IMR-90 (cell line): ENCODE results near the gene MAP2K2. TPM values are rescaled to one million over a fixed set of nuclear protein-coding genes. Genes with fewer than 3 reads are reported as not detected.

ENCODE experiments used
- ATAC-seq: fragments of 200-7000 bp; cut with Tn5 transposase; 2 replicates; pipeline ENCODE4 v1.9.1; 2020; ENCODE audit warnings: low read depth, mild to moderate bottlenecking, moderate library complexity
- BruUV-seq: library from RNA; stranded (reverse); fragments of 400-500 nt; replicated peaks from 2 replicates; lab custom pipeline; 2021; lab: Mats Ljungman, UMichigan
- CTCF ChIA-PET: fragments of 300-600 bp; formaldehyde crosslinking; extraction: SDS; loops from one replicate; lab custom pipeline; 2021; ENCODE audit warnings: antibody characterized with exemption; lab: Yijun Ruan, JAX
- POLR2A ChIA-PET: fragments of 300-600 bp; sonication (Branson Sonifier 250); formaldehyde crosslinking; loops from one replicate; lab custom pipeline; 2022; ENCODE audit warnings: antibody characterized with exemption; ENCODE audit not compliant: unreplicated experiment; lab: Charles Lee
- DNase-seq: peaks from one replicate; pipeline ENCODE4 v3.0.0; 2013
- H2AFZ ChIP-seq: replicated peaks from 2 replicates; pipeline ENCODE3; 2013; ENCODE audit warnings: low read length, mild to moderate bottlenecking; ENCODE audit not compliant: poor library complexity
- H2AK5ac ChIP-seq: 2 replicates; pipeline ENCODE4 v1.6.1; 2013; ENCODE audit warnings: low read depth, low read length, inconsistent platforms
- H2AK9ac ChIP-seq: replicated peaks from 2 replicates; pipeline ENCODE3; 2013; ENCODE audit warnings: mild to moderate bottlenecking, low read depth, low read length, moderate library complexity; ENCODE audit not compliant: poor library complexity
- H2BK120ac ChIP-seq: 2 replicates; pipeline ENCODE4 v1.6.1; 2013; ENCODE audit warnings: low read depth, low read length, inconsistent platforms
- H2BK15ac ChIP-seq: 3 replicates; pipeline ENCODE4 v1.6.1; 2013; ENCODE audit warnings: low read depth, low read length, inconsistent platforms
- H2BK20ac ChIP-seq: 2 replicates; pipeline ENCODE4 v1.6.1; 2013; ENCODE audit warnings: low read depth, mild to moderate bottlenecking, inconsistent platforms, low read length, moderate library complexity
- H2BK5ac ChIP-seq: 2 replicates; pipeline ENCODE4 v1.6.1; 2013; ENCODE audit warnings: mild to moderate bottlenecking, low read depth, low read length, inconsistent platforms; ENCODE audit not compliant: poor library complexity, severe bottlenecking
- H3K14ac ChIP-seq: replicated peaks from 2 replicates; pipeline ENCODE4 v1.6.1; 2013; ENCODE audit warnings: low read depth, low read length, inconsistent platforms
- H3K18ac ChIP-seq: 2 replicates; pipeline ENCODE4 v1.6.1; 2013; ENCODE audit warnings: low read depth, low read length, control low read depth
- H3K23ac ChIP-seq: 2 replicates; pipeline ENCODE4 v1.6.1; 2013; ENCODE audit warnings: low read depth, low read length, inconsistent platforms
- H3K27ac ChIP-seq: 2 replicates; pipeline ENCODE4 v1.5.1; 2013; ENCODE audit warnings: mild to moderate bottlenecking, control low read depth, low read length; ENCODE audit not compliant: insufficient read depth
- H3K27me3 ChIP-seq: 2 replicates; pipeline ENCODE4 v1.6.1; 2013; ENCODE audit warnings: low read length; ENCODE audit not compliant: control insufficient read depth, insufficient read depth
- H3K36me3 ChIP-seq: 2 replicates; pipeline ENCODE4 v1.6.1; 2013; ENCODE audit warnings: low read length, mixed read lengths; ENCODE audit not compliant: control insufficient read depth, insufficient read depth
- H3K4ac ChIP-seq: 2 replicates; pipeline ENCODE4 v1.6.1; 2013; ENCODE audit warnings: low read depth, low read length, inconsistent platforms
- H3K4me1 ChIP-seq: 2 replicates; pipeline ENCODE4 v1.6.1; 2013; ENCODE audit warnings: low read length, mixed read lengths; ENCODE audit not compliant: control insufficient read depth, insufficient read depth
- H3K4me2 ChIP-seq: 2 replicates; pipeline ENCODE4 v1.6.1; 2013; ENCODE audit warnings: low read depth, mild to moderate bottlenecking, control low read depth, low read length, moderate library complexity
- H3K4me3 ChIP-seq: 2 replicates; pipeline ENCODE4 v1.5.1; 2013; ENCODE audit warnings: low read depth, mild to moderate bottlenecking, control low read depth, low read length, moderate library complexity; ENCODE audit not compliant: insufficient read depth
- H3K56ac ChIP-seq: 2 replicates; pipeline ENCODE4 v1.6.1; 2013; ENCODE audit warnings: low read length, inconsistent platforms; ENCODE audit not compliant: insufficient read depth; ENCODE audit errors: extremely low read depth
- H3K79me1 ChIP-seq, 2 experiments: 2 replicates each; pipeline ENCODE4 v1.6.1; 2013; ENCODE audit warnings: low read length in 2 of 2, inconsistent platforms in 1 of 2, low read depth in 1 of 2
- H3K9ac ChIP-seq: 2 replicates; pipeline ENCODE4 v1.6.1; 2013; ENCODE audit warnings: low read depth, low read length, control low read depth
- H3K9me1 ChIP-seq: 2 replicates; pipeline ENCODE4 v1.6.1; 2013; ENCODE audit warnings: low read length, inconsistent platforms; ENCODE audit not compliant: insufficient read depth
- H3K9me3 ChIP-seq: 2 replicates; pipeline ENCODE4 v1.6.1; 2013; ENCODE audit warnings: low read length; ENCODE audit not compliant: control insufficient read depth, insufficient read depth
- H4K20me1 ChIP-seq: 2 replicates; pipeline ENCODE4 v1.6.1; 2013; ENCODE audit warnings: low read length, inconsistent platforms; ENCODE audit not compliant: insufficient read depth
- H4K5ac ChIP-seq: 2 replicates; pipeline ENCODE4 v1.6.1; 2013; ENCODE audit warnings: mild to moderate bottlenecking, low read depth, low read length, control low read depth
- H4K8ac ChIP-seq, 2 experiments: 2 replicates each; pipeline ENCODE4 v1.6.1; 2013; ENCODE audit warnings: low read depth in 2 of 2, low read length in 2 of 2, control low read depth in 1 of 2, inconsistent platforms in 1 of 2
- H4K91ac ChIP-seq: 2 replicates; pipeline ENCODE4 v1.6.1; 2013; ENCODE audit warnings: low read depth, low read length, inconsistent platforms; ENCODE audit not compliant: insufficient read depth
- BHLHE40 ChIP-seq: fragments of 150-350 bp; IDR thresholded peaks from 2 replicates; pipeline ENCODE4 v1.6.1; 2016; ENCODE audit warnings: mild to moderate bottlenecking, low read depth, low read length
- CEBPB ChIP-seq: IDR thresholded peaks from 2 replicates; pipeline ENCODE4 v1.6.1; 2012; ENCODE audit warnings: low read depth, low read length, improper control_type of control experiment
- CHD1 ChIP-seq: IDR thresholded peaks from 2 replicates; pipeline ENCODE4 v1.6.1; 2012; ENCODE audit warnings: low read depth, low read length, improper control_type of control experiment
- CTCF ChIP-seq: conservative IDR thresholded peaks from 2 replicates; pipeline ENCODE4 v1.5.1; 2012; ENCODE audit warnings: mild to moderate bottlenecking, low read depth, low read length, improper control_type of control experiment
- MAFK ChIP-seq: IDR thresholded peaks from 2 replicates; pipeline ENCODE4 v1.6.1; 2012; ENCODE audit warnings: low read depth, low read length, improper control_type of control experiment
- MAZ ChIP-seq: IDR thresholded peaks from 2 replicates; pipeline ENCODE4 v1.6.1; 2012; ENCODE audit warnings: low read depth, mild to moderate bottlenecking, low read length, improper control_type of control experiment, moderate library complexity, borderline replicate concordance
- MXI1 ChIP-seq: IDR thresholded peaks from 2 replicates; pipeline ENCODE4 v1.6.1; 2012; ENCODE audit warnings: low read depth, mild to moderate bottlenecking, low read length, moderate library complexity, borderline replicate concordance
- NFE2L2 ChIP-seq: fragments of 150-350 bp; IDR thresholded peaks from 2 replicates; pipeline ENCODE4 v1.6.1; 2016; ENCODE audit warnings: low read depth, mild to moderate bottlenecking, low read length
- POLR2A ChIP-seq: IDR thresholded peaks from 2 replicates; pipeline ENCODE4 v1.6.1; 2012; ENCODE audit warnings: mild to moderate bottlenecking, low read depth, low read length
- RAD21 ChIP-seq: IDR thresholded peaks from 2 replicates; pipeline ENCODE4 v1.6.1; 2012; ENCODE audit warnings: low read length, improper control_type of control experiment
- RCOR1 ChIP-seq: IDR thresholded peaks from 2 replicates; pipeline ENCODE4 v1.6.1; 2012; ENCODE audit warnings: mild to moderate bottlenecking, low read length, improper control_type of control experiment; ENCODE audit not compliant: insufficient replicate concordance
- RFX5 ChIP-seq: IDR thresholded peaks from 2 replicates; pipeline ENCODE4 v1.8.0; 2012; ENCODE audit warnings: low read depth, mild to moderate bottlenecking, low read length, moderate library complexity
- SMC3 ChIP-seq: fragments of 150-350 bp; IDR thresholded peaks from 2 replicates; pipeline ENCODE4 v1.6.1; 2016; ENCODE audit warnings: low read depth, mild to moderate bottlenecking, antibody characterized with exemption, low read length, moderate library complexity
- USF2 ChIP-seq: fragments of 150-350 bp; IDR thresholded peaks from 2 replicates; pipeline ENCODE4 v1.6.1; 2017; ENCODE audit warnings: mild to moderate bottlenecking, antibody characterized with exemption, low read length, low read depth
- WGBS, 2 experiments: methylation state at CpG; one replicate each; pipeline versions ENCODE4 v1.1.5 to v1.1.7; 2013; ENCODE audit warnings: missing lambda C conversion rate in 2 of 2; ENCODE audit not compliant: insufficient read length in 1 of 2; ENCODE audit errors: extremely low coverage in 2 of 2; 5-methylcytosine and 5-hydroxymethylcytosine counted together
- dilution Hi-C: fragments of 300-500 bp; cut with HindIII; formaldehyde crosslinking; loops from one replicate; pipeline ENCODE4 v1.14.3; 2018; ENCODE audit warnings: low sequenced_read_pairs; ENCODE audit not compliant: unreplicated experiment
- in situ Hi-C: fragments of 300-500 bp; cut with MboI; formaldehyde crosslinking; loops from 3 replicates; pipeline ENCODE4 v1.14.3; 2019; ENCODE audit warnings: low sequenced_read_pairs, inconsistent platforms, mixed read lengths
- intact Hi-C: fragments of 100-400 bp; cut with micrococcal nuclease; formaldehyde crosslinking; loops from 2 replicates; pipeline ENCODE4 v1.10.0; 2022
- polyA plus RNA-seq, 3 experiments: library from polyadenylated mRNA; depleted of rRNA; stranded (reverse); fragments of >200 nt; gene quantifications; 2 replicates each; pipeline ENCODE4 v1.2.3, GENCODE V29; 2012; ENCODE audit warnings: low replicate concordance in 1 of 3
- total RNA-seq: library from RNA; depleted of rRNA; stranded (reverse); fragments of >200 nt; gene quantifications from 2 replicates; pipeline ENCODE4 v1.2.3, GENCODE V29; 2012

The MAP2K2 gene
- total and polyA plus RNA-seq, 2 of the 4 experiments (the other 2 are of a cell fraction): 115 to 151 TPM

GRCh38 chr19:4140237-4140711 lies 16.4 kb upstream of the MAP2K2 start:
- Histone ChIP-seq H2BK20ac (no peak overlapping the region), H3K4me1 (peaks cover 4% of the 10 kb centered on the region; the same call in 1 of the 2 replicates), H3K9ac (no peak overlapping the region), H3K14ac (no peak overlapping the region), H4K91ac (no peak overlapping the region), H3K36me3 (no peaks in the 10 kb centered on the region), H4K20me1 (no peaks in the 10 kb centered on the region), H2BK120ac (no peak overlapping the region), H3K56ac (no peak overlapping the region), H3K18ac (no peak overlapping the region), H2AFZ (peak overlapping the region; percentile 89), H3K79me1 (no peaks in the 10 kb centered on the region), H4K8ac (peak overlapping the region in 1 of 2 experiments; percentile 77; a peak in 1 of 4 replicates), H2BK5ac (no peak overlapping the region), H4K5ac (no peak overlapping the region), H3K27me3 (no peaks in the 10 kb centered on the region), H3K9me3 (no peaks in the 10 kb centered on the region), H3K4me2 (no peak overlapping the region), H2BK15ac (no peak overlapping the region), H3K4me3 (no peak overlapping the region), H3K23ac (no peak overlapping the region), H2AK9ac (peak overlapping the region; percentile 95), H3K9me1 (no peaks in the 10 kb centered on the region), H3K4ac (no peak overlapping the region), H3K27ac (no peak overlapping the region), H2AK5ac (no peak overlapping the region)
- TF ChIP-seq MAFK: no peak
- peak; percentile 80 for TF ChIP-seq CTCF
- no peak for TF ChIP-seq MAZ
- TF ChIP-seq RCOR1: no peak
- no peak for TF ChIP-seq USF2
- peak; percentile 58 for TF ChIP-seq RAD21
- no peak for TF ChIP-seq MXI1
- no peak for TF ChIP-seq CEBPB
- no peak for TF ChIP-seq NFE2L2
- TF ChIP-seq BHLHE40: no peak
- no peak for TF ChIP-seq CHD1
- peak; percentile 41 for TF ChIP-seq SMC3
- TF ChIP-seq RFX5: no peak
- no peak for TF ChIP-seq POLR2A
- DNase-seq: peak; percentile 72
- ChIA-PET POLR2A (no interaction called here), CTCF (interaction anchor here (0.6 to 2.2 kb wide), 12 partner anchors 9 to 496 kb away, joined by 3 to 7 read pairs (median 4); partner anchors contain the start of gene CREB3L3)
- dilution Hi-C loops (no loop called here), in situ Hi-C loops (no loop called here), intact Hi-C loops (loop anchor here (2.0 kb wide), 1 partner anchor 65 kb away; no protein-coding TSS in a partner anchor)
- peak; percentile 95 for ATAC-seq
- no CpG with 5 or more reads among the region's 12 CpGs for WGBS, 2 experiments
- no TSS peak for BruUV-seq
